Mammary epithelial cell (primary cell): ENCODE measurements around the gene DENND6A.

Experiments
- CTCF ChIP-seq, 2 donors: IDR thresholded peaks in 1 of 2; conservative IDR thresholded peaks in 1 of 2; 2 replicates each; pipeline ENCODE4 v1.5.1; 2011 to 2012; ENCODE audit warnings: inconsistent platforms in 2 of 2, low read length in 2 of 2, mild to moderate bottlenecking in 2 of 2, control low read depth in 1 of 2, low read depth in 1 of 2; ENCODE audit not compliant: insufficient read depth in 1 of 2; ENCODE audit errors: extremely low read depth in 1 of 2
- EZH2 ChIP-seq: IDR thresholded peaks from 2 replicates; pipeline ENCODE4 v1.6.1; 2012; ENCODE audit warnings: low read length, inconsistent platforms, borderline replicate concordance

GRCh38 chr3:57617739-57618138, 75.1 kb downstream of the DENND6A start:
- TF ChIP-seq CTCF (conservative IDR thresholded peaks at IDR 0.05 in 1 of 2, IDR thresholded peaks at IDR 0.05 in 1 of 2; ENCODE audit: extremely low read depth in 1 of 2, insufficient read depth in 1 of 2, low read depth in 1 of 2, low read length in 2 of 2): no peak
- no peak for TF ChIP-seq EZH2
